Activated CD4-positive, alpha-beta T cell treated with anti-CD3 and anti-CD28 coated beads, Interleukin-2, amount 50 U/mL, for 1 hour (primary cell): ENCODE measurements around the gene NRP1.

Experiments
- DNase-seq: peaks from one replicate; pipeline ENCODE4 v3.0.0-alpha.2; 2020

The NRP1 gene

GRCh38 chr10:33288127-33288526, 46.3 kb downstream of the NRP1 start:
- no peak for DNase-seq

- DNase-seq: no peak
Measured at GRCh38 chr10:33287112-33287511, 47.4 kb downstream of the NRP1 start.

- DNase-seq: no peak
Measured at GRCh38 chr10:33286157-33286934, 48.1 kb downstream of the NRP1 start.

DNA sequence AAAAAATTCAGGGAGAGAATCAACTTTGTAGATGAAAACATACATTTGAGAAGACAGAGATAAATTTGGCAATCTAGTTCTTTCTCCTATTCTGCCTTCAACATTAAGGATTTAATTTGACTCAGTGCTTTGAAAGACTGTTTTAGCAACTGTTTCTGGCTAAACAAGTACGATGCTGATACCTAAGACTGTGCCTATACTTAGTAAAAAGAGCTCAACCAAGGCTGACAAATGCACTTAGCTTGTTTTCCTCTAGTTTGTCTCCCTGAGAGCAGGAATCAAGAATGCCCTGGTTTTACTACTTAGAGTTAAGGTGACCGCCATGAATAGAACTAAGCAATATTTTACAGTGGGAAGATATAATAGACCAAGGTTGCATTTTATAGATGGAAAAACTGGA, 49.5 kb downstream of the NRP1 start:
- no peak for DNase-seq

DNA sequence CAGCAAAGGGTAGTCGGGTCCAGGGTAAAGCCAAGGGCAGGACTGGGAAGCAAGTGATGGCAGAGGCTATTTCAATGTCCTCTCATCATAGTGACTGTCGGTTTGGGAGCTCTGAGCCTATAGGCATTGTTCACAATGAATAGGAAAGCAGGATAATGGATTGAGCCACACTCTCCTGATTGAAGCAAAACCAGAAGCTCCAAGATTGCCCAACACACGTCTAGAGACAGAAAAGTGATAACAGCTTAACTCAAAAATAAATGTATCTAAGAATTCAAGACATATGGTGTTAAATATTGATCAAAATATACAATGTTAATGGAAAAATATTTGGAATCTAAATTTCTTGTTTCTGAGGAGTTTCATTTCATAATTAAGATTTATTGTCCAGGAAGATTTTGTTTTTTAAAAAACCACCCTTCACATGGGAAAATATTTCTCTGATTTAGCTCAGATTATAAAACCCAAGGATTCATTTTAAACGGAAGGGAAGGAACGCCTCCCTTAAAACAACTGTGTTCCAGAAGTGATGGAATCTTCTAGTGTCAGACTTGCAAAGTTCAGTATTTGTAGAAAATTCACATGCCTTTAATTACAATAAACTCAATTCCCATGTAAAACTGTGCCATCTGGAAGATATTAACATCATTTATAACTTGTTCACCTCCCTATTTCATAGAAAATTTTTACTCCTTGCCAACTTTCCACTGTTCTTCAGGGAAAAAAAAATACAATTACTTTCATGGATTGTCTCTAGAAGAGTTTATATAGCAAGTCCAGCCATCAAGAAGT, 54.5 kb downstream of the NRP1 start:
- no peak for DNase-seq

- DNase-seq: no peak
Measured at GRCh38 chr10:33279276-33279675, 55.2 kb downstream of the NRP1 start.

GRCh38 chr10:33278198-33278597, 56.3 kb downstream of the NRP1 start:
- no peak for DNase-seq

- DNase-seq: no peak
Measured at GRCh38 chr10:33277135-33277536, 57.3 kb downstream of the NRP1 start.

- no peak for DNase-seq
Measured at GRCh38 chr10:33276282-33276923, 58.1 kb downstream of the NRP1 start.

GRCh38 chr10:33274096-33274785, 60.2 kb downstream of the NRP1 start:
- no peak for DNase-seq

DNA sequence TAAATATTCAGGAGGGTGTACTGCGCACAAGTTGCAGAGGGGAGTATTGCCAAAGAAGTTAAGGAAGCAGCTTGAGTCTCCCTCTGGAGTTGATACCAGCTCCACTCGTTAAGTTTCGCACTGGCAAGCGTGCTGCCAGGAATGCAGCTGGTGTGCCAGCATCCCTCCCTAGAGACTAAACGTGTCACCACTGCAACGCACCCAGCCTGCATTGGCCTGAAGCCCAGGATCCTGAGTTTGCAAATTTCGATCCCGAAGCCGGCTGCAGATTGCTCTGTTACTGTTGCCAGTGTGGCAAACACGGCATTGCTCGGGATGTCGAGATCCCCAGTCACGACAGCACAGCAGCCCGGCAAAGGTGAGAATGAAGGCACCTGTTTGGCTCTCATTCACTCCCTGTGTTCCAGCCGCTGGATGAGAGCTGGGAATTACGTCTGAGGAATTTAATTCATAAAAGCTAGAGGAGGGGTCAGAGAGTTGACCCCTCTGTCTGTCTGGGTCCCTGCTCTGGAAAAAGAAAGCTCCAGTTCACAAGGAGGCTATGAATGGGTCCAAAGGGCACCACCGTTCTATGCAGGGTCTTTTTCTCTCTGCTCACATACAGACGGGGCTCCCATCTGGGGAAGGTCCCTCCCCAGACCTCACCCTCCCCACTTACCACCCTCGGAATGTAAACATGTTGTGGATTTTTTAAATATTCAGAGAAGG, 61.0 kb downstream of the NRP1 start:
- no peak for DNase-seq

- no peak for DNase-seq
Measured at GRCh38 chr10:33272635-33273034, 61.8 kb downstream of the NRP1 start.

DNA sequence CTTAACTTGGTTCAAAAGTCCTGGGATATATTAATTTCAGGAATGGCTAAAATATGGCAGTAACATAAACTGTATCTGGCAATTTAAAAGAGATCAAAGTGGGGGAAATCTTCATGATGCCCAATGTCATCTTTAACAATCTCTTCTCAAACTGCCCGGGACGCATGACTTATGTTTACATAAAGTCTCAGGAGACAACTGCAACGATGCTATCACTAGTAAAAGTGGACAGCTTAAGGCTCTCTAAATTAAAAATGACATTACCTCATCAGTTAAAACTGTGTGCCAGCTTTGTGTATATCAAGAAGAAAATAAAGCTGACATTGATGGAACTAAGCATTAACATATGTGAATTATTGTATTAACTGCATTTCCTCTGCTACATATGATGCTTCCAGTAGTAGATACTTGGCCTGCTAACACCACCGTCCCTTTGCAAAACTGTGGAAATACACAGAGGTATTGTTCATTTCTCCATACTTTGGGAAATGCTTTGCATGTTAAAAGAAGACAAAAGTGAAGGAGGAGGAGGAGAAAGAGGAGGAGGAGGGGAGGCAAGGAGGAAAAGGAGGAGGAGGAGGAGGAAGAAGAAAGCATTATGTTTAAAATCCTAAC, 62.4 kb downstream of the NRP1 start:
- DNase-seq: no peak

DNA sequence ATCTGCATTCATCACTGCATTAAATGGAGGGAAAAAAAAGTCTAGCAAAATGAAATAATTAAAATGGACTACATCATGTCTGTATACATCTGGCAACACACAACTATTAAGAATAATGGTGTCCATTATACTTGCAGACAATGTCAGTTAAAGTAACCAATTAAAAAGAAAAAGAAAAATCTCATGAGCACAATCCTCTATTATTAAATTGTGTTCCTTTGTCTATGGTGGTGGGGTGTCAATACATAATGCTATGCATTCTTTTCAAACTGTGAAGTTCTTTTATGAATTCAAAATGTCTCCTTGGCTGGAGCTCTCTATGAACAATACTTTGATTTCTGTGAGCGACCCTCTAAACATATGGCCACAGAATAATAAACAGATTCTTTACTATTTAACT, 63.5 kb downstream of the NRP1 start:
- no peak for DNase-seq

- DNase-seq: no peak
Measured at GRCh38 chr10:33267708-33268107, 66.8 kb downstream of the NRP1 start.

- DNase-seq: no peak
Measured at GRCh38 chr10:33265621-33266020, 68.8 kb downstream of the NRP1 start.

GRCh38 chr10:33263453-33263852, 71.0 kb downstream of the NRP1 start:
- DNase-seq: no peak

- no peak for DNase-seq
Measured at GRCh38 chr10:33262871-33263270, 71.6 kb downstream of the NRP1 start.

DNA sequence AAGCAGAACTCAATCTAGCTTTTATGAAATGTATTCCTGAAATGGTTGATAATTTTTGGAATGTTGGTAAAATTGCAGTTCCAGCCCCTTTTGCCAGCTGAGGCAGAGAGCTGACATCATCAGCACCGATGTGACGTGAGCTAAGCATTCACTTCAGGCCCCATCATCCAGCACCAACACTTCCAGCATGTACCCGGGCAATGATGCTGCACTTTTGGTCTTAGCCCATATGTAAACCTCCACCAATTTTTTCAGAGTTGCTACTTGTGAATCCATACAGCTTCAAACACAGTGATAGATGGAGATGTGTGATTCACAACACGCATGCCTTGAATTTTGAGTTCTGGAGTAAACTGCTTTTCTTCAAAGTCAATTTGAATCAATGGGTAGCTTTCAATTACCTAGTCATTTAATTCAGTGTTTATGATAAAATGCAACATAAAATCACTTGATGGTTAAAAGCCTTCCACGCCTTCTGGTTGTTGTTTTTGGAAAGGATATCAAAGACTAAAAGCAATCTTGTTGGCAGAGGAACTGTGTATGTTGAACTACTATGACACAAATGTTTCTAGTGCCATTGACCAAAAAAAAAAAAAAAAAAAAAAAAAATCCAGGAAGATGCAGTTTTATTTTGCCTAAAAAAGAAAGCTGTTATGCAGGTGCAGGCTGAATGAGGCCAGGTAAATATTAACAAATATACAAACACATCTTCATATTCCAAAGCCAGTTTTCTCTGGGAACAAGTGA, 73.9 kb downstream of the NRP1 start:
- no peak for DNase-seq

- no peak for DNase-seq
Measured at GRCh38 chr10:33258967-33259366, 75.5 kb downstream of the NRP1 start.

GRCh38 chr10:33257439-33258080, 76.9 kb downstream of the NRP1 start:
- DNase-seq: no peak
